HEK293T (cell line): ENCODE data around the gene VILL.

Source experiments
- CTCF ChIA-PET: fragments of 350-600 bp; formaldehyde crosslinking; extraction: SDS; loops from one replicate; lab custom pipeline; 2021; ENCODE audit warnings: antibody characterized with exemption, inconsistent platforms; lab: Yijun Ruan, JAX
- POLR2A ChIA-PET: fragments of 350-600 bp; formaldehyde crosslinking; extraction: SDS; loops from one replicate; lab custom pipeline; 2020; ENCODE audit warnings: antibody characterized with exemption, inconsistent platforms; lab: Yijun Ruan, JAX
- DNase-seq: peaks from one replicate; pipeline ENCODE4 v3.0.0; 2012; ENCODE audit warnings: mixed read lengths; ENCODE audit errors: extremely low spot score
- ARNT ChIP-seq: fragments of 450-650 bp; IDR thresholded peaks from 2 replicates; pipeline ENCODE4 v1.6.1; 2017; ENCODE audit warnings: mild to moderate bottlenecking
- BHLHE40 ChIP-seq: fragments of 450-650 bp; IDR thresholded peaks from 2 replicates; pipeline ENCODE4 v1.6.1; 2016; ENCODE audit warnings: mild to moderate bottlenecking, moderate library complexity, borderline replicate concordance
- CTBP1 ChIP-seq: fragments of 450-650 bp; IDR thresholded peaks from 2 replicates; pipeline ENCODE4 v1.6.1; 2016; ENCODE audit warnings: borderline replicate concordance
- ELF4 ChIP-seq: fragments of 450-650 bp; IDR thresholded peaks from 2 replicates; pipeline ENCODE4 v1.6.1; 2017; ENCODE audit warnings: antibody characterized with exemption
- FOXA1 ChIP-seq: fragments of 450-650 bp; IDR thresholded peaks from 2 replicates; pipeline ENCODE4 v1.6.1; 2016; ENCODE audit warnings: mild to moderate bottlenecking
- FOXK2 ChIP-seq: fragments of 450-650 bp; IDR thresholded peaks from 2 replicates; pipeline ENCODE4 v1.6.1; 2016; ENCODE audit warnings: mild to moderate bottlenecking
- FOXM1 ChIP-seq: fragments of 450-650 bp; IDR thresholded peaks from 2 replicates; pipeline ENCODE4 v1.6.1; 2017; ENCODE audit warnings: mild to moderate bottlenecking, borderline replicate concordance
- HDGF ChIP-seq: fragments of 450-650 bp; IDR thresholded peaks from 2 replicates; pipeline ENCODE4 v1.6.1; 2017; ENCODE audit warnings: antibody characterized with exemption, borderline replicate concordance
- L3MBTL2 ChIP-seq: fragments of 450-650 bp; conservative IDR thresholded peaks from 2 replicates; pipeline ENCODE4 v1.6.1; 2016; ENCODE audit warnings: mild to moderate bottlenecking
- LEF1 ChIP-seq: fragments of 450-650 bp; IDR thresholded peaks from 2 replicates; pipeline ENCODE4 v1.6.1; 2017; ENCODE audit warnings: mild to moderate bottlenecking, borderline replicate concordance
- NFRKB ChIP-seq: fragments of 450-650 bp; IDR thresholded peaks from 2 replicates; pipeline ENCODE4 v1.6.1; 2016; ENCODE audit warnings: mild to moderate bottlenecking, moderate library complexity
- PKNOX1 ChIP-seq: fragments of 450-650 bp; IDR thresholded peaks from 2 replicates; pipeline ENCODE4 v1.6.1; 2016
- SP1 ChIP-seq: fragments of 450-650 bp; IDR thresholded peaks from 2 replicates; pipeline ENCODE4 v1.6.1; 2017
- SUZ12 ChIP-seq: fragments of 450-650 bp; IDR thresholded peaks from 2 replicates; pipeline ENCODE4 v1.6.1; 2016; ENCODE audit warnings: mild to moderate bottlenecking
- TARDBP ChIP-seq: fragments of 450-650 bp; IDR thresholded peaks from 2 replicates; pipeline ENCODE4 v1.6.1; 2016
- ZNF384 ChIP-seq: fragments of 450-650 bp; IDR thresholded peaks from 2 replicates; pipeline ENCODE4 v1.6.1; 2016

Gene VILL

GRCh38 chr3:37979541-37980461 lies 10.8 kb upstream of the VILL start:
- TF ChIP-seq CTBP1: no peak
- no peak for TF ChIP-seq TARDBP
- ChIA-PET POLR2A (no interaction called here), CTCF (interaction anchor here (1.1 kb wide), 1 partner anchor 13 kb away, joined by 4 read pairs; no protein-coding TSS in a partner anchor)
- DNase-seq: no peak

GRCh38 chr3:37980462-37981347 lies 9.9 kb upstream of the VILL start:
- TF ChIP-seq ZNF384 (no peak), PKNOX1 (no peak), L3MBTL2 (no peak), NFRKB (no peak), LEF1 (no peak), ELF4 (no peak), ARNT (no peak), BHLHE40 (no peak), CTBP1 (no peak), HDGF (no peak)
- ChIA-PET CTCF (interaction anchor here (1.1 kb wide), 1 partner anchor 14 kb away, joined by 4 read pairs; no protein-coding TSS in a partner anchor), POLR2A (no interaction called here)

GRCh38 chr3:37981348-37981664 lies 9.3 kb upstream of the VILL start:
- no peak for DNase-seq
- POLR2A ChIA-PET: no interaction called here
- CTCF ChIA-PET: no interaction called here
- TF ChIP-seq BHLHE40 (no peak), SP1 (no peak), FOXA1 (no peak), PKNOX1 (no peak), CTBP1 (no peak), TARDBP (no peak), NFRKB (no peak), LEF1 (no peak), ZNF384 (no peak), ELF4 (no peak), FOXM1 (no peak), SUZ12 (no peak), FOXK2 (no peak), L3MBTL2 (no peak), ARNT (no peak), HDGF (no peak)

More at GRCh38 chr3:37980462-37981347, 9.9 kb upstream of the VILL start:
- DNase-seq: no peak

GRCh38 chr3:37982331-37982730 lies 8.3 kb upstream of the VILL start:
- ChIA-PET POLR2A (no interaction called here), CTCF (no interaction called here)
- no peak for TF ChIP-seq ARNT
- TF ChIP-seq FOXK2: no peak
- no peak for TF ChIP-seq CTBP1
- TF ChIP-seq L3MBTL2: no peak
- no peak for TF ChIP-seq HDGF
- no peak for TF ChIP-seq NFRKB
- DNase-seq: no peak

- no peak for DNase-seq
- TF ChIP-seq FOXK2 (no peak), ZNF384 (no peak), SUZ12 (no peak), FOXM1 (no peak), FOXA1 (no peak), HDGF (no peak), LEF1 (no peak), ELF4 (no peak), ARNT (no peak), L3MBTL2 (no peak)
- CTCF ChIA-PET: interaction anchor here (1.3 to 3.7 kb wide), 2 partner anchors 9 to 13 kb away, joined by 5 to 19 read pairs; no protein-coding TSS in a partner anchor
- POLR2A ChIA-PET: no interaction called here
Observed at GRCh38 chr3:37984051-37984450, 6.5 kb upstream of the VILL start.

- DNase-seq: no peak
- TF ChIP-seq FOXA1 (no peak), PKNOX1 (no peak), FOXK2 (no peak), HDGF (no peak), BHLHE40 (no peak)
- ChIA-PET CTCF (interaction anchor here (1.3 to 3.7 kb wide), 3 partner anchors 10 to 19 kb away, joined by 3 to 19 read pairs (median 5); no protein-coding TSS in a partner anchor), POLR2A (no interaction called here)
Observed at GRCh38 chr3:37984596-37984995, 6.0 kb upstream of the VILL start.
